HG03196 (cell line): ENCODE results near the gene PRKG1.

ENCODE experiments used
- ATAC-seq: cut with Tn5 transposase; IDR thresholded peaks from one replicate; pipeline ENCODE4 v1.9.1; 2021; ENCODE audit not compliant: unreplicated experiment

The PRKG1 gene

DNA sequence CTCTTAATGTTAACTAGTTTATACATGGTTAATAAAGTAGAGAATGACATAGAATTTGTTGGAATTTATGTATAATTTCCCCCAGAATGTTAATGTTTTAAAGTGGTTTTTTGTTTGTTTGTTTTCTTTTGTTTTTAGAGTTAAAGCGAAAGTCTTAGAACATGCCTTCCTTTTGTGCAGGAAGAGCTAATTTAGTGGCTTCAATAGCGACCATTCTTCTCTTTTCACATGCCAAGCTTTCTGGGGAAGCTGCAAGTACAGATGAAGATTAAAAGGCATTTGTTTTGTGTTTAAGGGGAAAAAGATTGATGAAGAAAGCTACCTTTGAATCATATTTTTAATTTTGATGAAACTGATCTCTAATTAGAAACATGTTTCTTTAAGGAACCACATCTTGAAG, 881.4 kb downstream of the PRKG1 start:
- ATAC-seq, result no peak

GRCh38 chr10:51956822-51957221, 882.5 kb downstream of the PRKG1 start:
- ATAC-seq, result no peak

DNA sequence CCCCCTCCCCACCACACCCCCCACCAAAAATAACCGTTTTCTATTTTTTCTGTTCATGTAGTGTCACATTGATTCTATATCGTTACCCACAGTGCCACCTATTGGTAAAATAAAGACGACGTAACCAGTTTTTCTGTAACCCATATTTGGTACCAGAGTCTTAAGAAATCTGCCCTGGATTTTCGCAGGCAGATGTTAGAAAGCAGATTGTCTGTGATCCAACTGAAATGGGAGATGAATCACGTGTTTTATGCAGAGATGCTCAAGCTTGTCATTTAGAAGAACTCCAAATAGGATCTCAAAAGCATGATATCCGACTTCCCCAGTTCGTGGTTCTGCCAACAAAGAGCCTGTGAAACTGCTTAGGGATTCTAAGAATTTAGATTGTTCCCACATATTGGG, 886.2 kb downstream of the PRKG1 start:
- ATAC-seq, result no peak

DNA sequence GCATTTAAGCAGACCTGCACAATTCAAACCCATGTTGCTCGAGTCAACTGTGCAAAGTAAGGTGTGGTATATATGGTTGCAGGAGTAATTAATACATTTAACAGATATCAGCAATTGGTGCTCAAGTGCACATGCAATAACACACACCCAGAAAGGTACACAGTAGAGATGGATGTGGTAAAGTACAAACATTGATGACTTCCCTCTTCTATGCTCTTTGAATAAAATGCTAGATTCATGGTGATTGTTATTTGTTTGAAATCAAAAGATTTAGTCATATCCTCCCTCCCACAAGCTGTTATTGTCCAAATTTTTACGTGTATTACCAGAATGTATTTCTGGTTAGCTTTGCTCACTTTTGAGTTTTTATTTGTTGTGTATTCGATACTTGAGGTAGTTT, 887.1 kb downstream of the PRKG1 start:
- no peak for ATAC-seq

DNA sequence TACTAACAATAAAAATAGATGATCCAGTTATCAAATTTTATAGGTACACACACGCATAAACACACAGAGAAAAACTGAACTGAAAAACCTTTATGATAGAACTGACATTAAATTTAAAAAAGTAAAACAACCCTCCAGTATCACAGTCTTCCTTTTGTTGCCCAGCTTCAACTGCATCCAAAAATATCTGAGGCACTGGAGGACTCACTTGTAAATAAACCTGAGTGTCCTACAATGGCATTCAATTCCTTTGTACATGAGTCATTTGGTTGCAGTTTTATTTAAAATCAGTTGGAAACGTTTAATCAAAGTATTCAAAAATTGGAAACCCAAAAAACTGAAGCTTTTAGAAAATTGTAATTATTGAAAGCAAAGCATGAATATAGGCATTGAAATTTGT, 890.3 kb downstream of the PRKG1 start:
- no peak for ATAC-seq

GRCh38 chr10:51965451-51965850, 891.2 kb downstream of the PRKG1 start:
- no peak for ATAC-seq

GRCh38 chr10:51972733-51973346, 898.6 kb downstream of the PRKG1 start:
- no peak for ATAC-seq

GRCh38 chr10:51980752-51981151, 906.5 kb downstream of the PRKG1 start:
- no peak for ATAC-seq

- no peak for ATAC-seq
These were observed 907.4 kb downstream of the PRKG1 start for GRCh38 chr10:51981731-51982130.

- no peak for ATAC-seq
These were observed 909.2 kb downstream of the PRKG1 start for GRCh38 chr10:51983481-51983880.

DNA sequence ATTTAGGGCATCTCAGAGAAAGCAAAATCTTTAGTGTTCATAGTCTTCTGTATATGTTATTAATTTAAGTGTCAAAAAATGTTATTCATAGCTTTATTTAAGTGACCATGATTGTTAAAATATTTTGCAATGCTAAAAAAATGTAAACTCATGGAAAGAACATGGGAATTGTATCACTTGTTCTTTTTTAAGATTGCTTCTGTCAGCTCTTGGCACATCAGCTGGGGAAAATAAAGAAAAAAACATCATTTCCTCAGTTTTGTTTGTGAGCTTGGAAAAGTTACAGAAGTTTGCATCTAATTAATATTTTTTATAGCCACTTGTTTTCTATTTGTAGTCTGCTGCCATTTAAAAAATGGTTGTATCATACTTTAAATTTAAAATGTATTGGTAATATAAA, 911.0 kb downstream of the PRKG1 start:
- no peak for ATAC-seq

GRCh38 chr10:51986516-51986915, 912.2 kb downstream of the PRKG1 start:
- no peak for ATAC-seq

DNA sequence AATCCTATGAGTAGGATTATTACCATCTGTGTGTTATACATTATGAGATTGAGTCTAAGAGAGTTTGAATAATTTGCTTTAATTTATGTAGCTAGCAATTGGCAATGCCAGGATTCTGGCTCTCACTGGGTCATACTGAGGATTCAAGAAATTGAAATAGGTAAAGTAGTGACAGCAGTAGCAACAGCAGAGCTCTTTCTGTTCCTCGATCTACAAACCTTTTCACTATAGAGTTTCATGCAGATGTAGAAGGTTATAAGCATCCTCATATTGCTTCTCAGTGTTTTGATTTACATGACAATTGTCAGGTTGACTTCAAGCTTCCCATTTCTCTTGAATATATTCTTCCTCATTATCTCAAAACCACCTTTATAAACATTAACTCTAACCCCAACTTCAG, 919.2 kb downstream of the PRKG1 start:
- ATAC-seq, result no peak

DNA sequence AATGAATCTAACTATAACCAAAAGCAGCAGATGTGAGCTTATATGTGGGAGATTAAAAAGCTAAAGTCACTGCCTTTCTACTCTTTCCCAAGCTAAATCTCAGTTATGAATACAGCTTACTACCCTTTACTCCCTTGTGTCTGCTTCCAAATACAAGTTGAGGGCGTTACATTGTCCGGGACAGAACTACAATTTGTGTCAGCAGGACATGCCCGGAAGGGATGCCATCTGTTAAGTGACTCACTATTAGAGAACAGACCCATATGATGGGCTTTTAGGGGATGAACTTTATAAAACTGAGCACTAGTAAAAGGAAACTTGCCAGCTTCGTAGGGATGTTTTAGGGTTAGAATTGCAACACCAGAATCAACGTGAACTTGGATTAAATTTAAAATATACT, 924.8 kb downstream of the PRKG1 start:
- ATAC-seq, result no peak

- ATAC-seq, result no peak
These were observed 930.2 kb downstream of the PRKG1 start for GRCh38 chr10:52004342-52004949.

GRCh38 chr10:52007091-52007490, 932.8 kb downstream of the PRKG1 start:
- ATAC-seq, result no peak

GRCh38 chr10:52011118-52011517, 936.8 kb downstream of the PRKG1 start:
- no peak for ATAC-seq

DNA sequence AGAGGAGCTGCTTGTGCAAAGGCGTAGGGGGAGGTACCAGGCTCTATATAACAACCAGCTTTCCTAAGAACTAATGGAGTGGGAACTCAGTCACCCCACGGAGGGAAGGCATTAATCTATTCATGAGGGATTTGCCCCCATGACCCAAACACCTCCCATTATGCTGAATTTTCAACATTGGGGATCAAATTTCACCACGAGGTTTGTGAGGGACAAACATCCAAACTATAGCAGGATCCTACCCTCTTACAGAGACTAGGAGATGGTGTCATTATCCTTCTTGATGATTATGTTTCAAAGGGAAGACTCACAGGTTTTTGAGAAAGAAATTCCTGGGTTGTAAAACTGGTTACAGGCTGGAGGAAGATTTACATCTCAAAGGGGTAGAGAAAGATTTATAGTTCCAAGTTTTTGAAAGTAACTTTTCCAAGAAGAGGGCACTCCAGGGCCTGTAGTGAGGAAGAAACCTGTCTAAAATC, 944.8 kb downstream of the PRKG1 start:
- ATAC-seq, result no peak

DNA sequence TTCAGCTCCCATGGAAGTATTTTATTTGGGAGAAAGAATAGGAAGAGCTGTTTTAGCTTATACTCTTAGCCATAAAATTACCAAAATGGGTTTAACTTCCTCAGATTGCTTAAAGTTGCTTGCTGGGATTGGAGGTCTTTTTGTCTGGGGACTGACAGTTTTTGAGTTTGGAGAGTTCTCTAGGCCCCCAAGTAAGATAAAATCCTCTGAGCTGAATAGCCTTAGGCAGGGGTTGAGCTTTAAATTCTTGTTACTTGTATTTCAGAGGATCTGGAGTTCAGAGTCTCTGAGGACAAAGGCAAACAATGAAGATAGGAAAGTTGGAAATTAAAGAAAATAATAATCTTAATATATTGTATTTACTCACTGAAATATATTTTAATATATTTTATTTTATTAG, 945.4 kb downstream of the PRKG1 start:
- no peak for ATAC-seq

- no peak for ATAC-seq
These were observed 945.9 kb downstream of the PRKG1 start for GRCh38 chr10:52020173-52020572.

- no peak for ATAC-seq
These were observed 946.4 kb downstream of the PRKG1 start for GRCh38 chr10:52020702-52021101.

DNA sequence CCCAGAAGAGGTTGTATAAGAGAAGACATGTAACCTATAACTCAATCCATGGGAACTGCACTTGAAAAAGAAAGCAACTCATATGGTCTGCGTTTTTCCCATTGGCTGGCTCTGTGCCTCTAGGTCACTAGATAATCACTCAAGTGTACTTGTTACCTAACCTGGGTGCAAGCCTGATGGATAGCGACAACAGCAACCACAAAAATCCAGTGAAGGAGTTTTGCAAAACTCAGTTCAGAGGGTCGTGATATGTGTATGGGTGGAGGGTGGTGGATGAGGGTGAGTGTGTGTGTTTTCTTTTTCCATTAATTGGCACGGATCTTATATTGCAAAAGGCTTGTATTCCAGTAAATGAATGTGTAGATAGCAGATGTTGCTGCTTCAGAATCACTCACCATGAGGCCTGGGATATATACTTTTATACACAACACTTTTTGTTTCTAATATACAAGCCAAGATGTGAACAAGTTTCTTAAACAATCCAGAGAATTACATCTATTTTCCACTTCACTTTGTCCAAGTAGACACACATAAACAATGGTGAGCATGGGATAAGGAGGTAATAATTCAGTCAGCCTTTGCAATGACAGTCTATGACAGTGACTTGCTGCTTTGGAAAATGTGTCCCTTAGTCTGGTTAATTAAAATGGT, 952.9 kb downstream of the PRKG1 start:
- ATAC-seq, result no peak

DNA sequence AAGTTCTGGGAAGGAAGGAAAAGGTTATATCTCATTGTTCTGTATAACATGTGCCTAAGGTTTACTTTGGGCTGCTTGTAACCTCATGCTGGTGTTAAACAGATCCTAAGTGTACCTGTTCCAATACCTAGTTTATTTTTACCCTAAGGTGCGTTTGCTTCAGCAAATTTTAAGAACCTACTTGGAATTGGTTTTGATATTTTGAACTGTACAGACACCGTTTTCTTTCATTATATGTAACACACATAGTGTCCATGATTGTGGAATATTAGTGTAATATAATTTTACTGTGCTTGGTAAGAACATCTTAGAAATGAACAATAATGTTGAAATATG, 954.2 kb downstream of the PRKG1 start:
- no peak for ATAC-seq
